ENCODE data around the gene STRA8. TPM values are rescaled to one million over a fixed set of nuclear protein-coding genes. Genes with fewer than 3 reads are reported as not detected.

The STRA8 gene
- total RNA-seq, 1 donor from 2014 or later = not detected

GRCh38 chr7:135300913-135301765 is 67.5 kb downstream of the STRA8 start:
- no peak for DNase-seq (ENCODE audit: low spot score)

Small RNA genes lying within 50 kb of the gene (microRNA-seq; reads per million reads assigned to microRNA genes)
- not detected for gene MIR6509 (ENCODE audit: borderline number of aligned reads)

Other genes starting within 250 kb of the STRA8 start
- 2.6 TPM for gene AGBL3, start 247.3 kb upstream of the STRA8 start, total RNA-seq
- gene TMEM140, start 85.8 kb upstream of the STRA8 start, total RNA-seq = 55.5 TPM
- 35.8 TPM for gene CYREN, start 63.1 kb upstream of the STRA8 start, total RNA-seq
- 15.0 TPM for gene WDR91, start 22.3 kb upstream of the STRA8 start, total RNA-seq

Measured in mesenteric fat pad (tissue), 1 donor.